SK-N-SH (cell line): ENCODE results near the gene VWA3A.
"Not testable (repeated sequence)": the region's sequence is repeated elsewhere in the genome, so short reads cannot be mapped to it uniquely, and the experiment has no call there.

Source experiments
- CTCF ChIP-seq: fragments of 200-600 bp; sonication (generic); IDR thresholded peaks from 2 replicates; pipeline ENCODE4 v1.6.1; 2017; ENCODE audit warnings: antibody characterized with exemption, mild to moderate bottlenecking, moderate library complexity
- RCOR1 ChIP-seq: fragments of 150-350 bp; IDR thresholded peaks from 2 replicates; pipeline ENCODE4 v1.6.1; 2017; ENCODE audit warnings: antibody characterized with exemption, low read length
- SIN3A ChIP-seq: IDR thresholded peaks from 2 replicates; pipeline ENCODE4 v1.6.1; 2012; ENCODE audit warnings: low read depth, mild to moderate bottlenecking, low read length, moderate library complexity, borderline replicate concordance

- not testable (repeated sequence) for TF ChIP-seq CTCF, RCOR1, SIN3A
These were observed 36.2 kb downstream of the VWA3A start for GRCh38 chr16:22128537-22128936.
